ENCODE results near the gene YIPF1. TPM values are rescaled to one million over a fixed set of nuclear protein-coding genes. Genes with fewer than 3 reads are reported as not detected.

The YIPF1 gene
- total RNA-seq, 1 donor from 2014 or later, result 15.2 TPM

DNA sequence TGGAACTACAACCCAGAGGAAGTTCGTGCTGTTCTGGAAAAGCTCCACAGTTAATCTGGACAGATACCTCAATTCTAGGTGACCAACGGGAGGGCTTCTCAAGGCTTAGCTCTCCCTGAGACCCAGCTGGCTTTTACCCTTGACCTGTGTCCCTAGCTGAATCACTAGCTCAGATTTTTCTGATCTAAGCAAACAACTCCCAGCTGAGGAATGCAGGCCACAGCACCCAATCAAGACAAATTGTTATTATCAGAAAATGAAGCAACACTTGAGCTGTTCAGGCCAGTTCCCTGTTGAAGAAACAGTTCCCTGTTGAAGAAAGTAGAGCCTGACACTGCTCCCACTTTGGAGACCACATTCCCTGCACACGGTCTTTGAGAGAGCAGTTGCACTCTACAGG lies 20.3 kb upstream of the YIPF1 start:
- Mint-ChIP-seq H3K4me3 (no peak overlapping the region), H3K4me1 (ENCODE audit: low read depth) (peaks cover under 1% of the 10 kb centered on the region), H3K9me3 (no peaks in the 10 kb centered on the region), H3K27ac (no peak overlapping the region), H3K27me3 (ENCODE audit: insufficient read depth) (no peaks in the 10 kb centered on the region), H3K36me3 (ENCODE audit: low read depth) (peaks cover 5% of the 10 kb centered on the region)
- intact Hi-C loops (cut with micrococcal nuclease), result no loop called here
- DNase-seq (ENCODE audit: low spot score), result no peak

DNA sequence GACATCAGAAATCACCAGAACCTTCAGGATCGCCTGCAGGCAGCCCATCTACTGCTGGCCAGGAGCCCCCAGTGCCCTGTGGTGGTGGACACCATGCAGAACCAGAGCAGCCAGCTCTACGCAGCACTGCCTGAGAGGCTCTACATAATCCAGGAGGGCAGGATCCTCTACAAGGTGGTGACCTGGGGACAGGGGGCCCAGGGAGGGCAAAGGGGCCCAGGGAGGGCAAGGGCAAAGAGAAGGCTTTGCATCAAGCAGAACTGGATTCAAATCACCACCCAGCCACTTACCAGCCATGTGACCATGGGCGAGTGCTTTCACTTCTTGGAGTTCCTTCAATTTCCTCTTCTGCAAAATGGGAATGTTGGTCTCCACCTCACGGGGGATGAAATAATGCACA lies 16.5 kb upstream of the YIPF1 start:
- no peak overlapping the region for H3K4me3 Mint-ChIP-seq
- H3K27me3 Mint-ChIP-seq (ENCODE audit: insufficient read depth), result no peaks in the 10 kb centered on the region
- H3K9me3 Mint-ChIP-seq, result no peaks in the 10 kb centered on the region
- H3K27ac Mint-ChIP-seq, result no peak overlapping the region
- DNase-seq (ENCODE audit: low spot score), result no peak
- H3K4me1 Mint-ChIP-seq (ENCODE audit: low read depth), result peaks cover 5% of the 10 kb centered on the region
- intact Hi-C loops (cut with micrococcal nuclease), result no loop called here
- H3K36me3 Mint-ChIP-seq (ENCODE audit: low read depth), result no peaks in the 10 kb centered on the region

DNA sequence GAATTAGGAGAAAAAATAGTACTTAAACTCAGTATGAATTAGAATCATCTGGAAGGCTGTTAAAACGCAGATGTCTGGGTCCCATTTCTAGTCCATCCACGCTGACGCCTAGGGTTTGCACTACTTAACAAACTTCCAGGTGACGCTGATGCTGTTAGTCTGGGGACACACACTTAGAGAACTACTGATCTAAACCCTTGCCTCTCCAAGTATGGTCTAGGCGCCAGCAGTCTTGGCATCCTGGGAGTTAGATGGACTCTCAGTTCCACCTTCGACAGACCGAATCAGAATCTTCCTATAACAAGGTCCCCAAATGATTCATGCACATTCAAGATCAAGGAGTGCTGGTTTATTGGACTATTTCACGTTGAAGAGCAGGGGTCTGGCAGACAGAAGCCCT lies 15.9 kb upstream of the YIPF1 start:
- Mint-ChIP-seq H3K4me3 (no peak overlapping the region), H3K9me3 (no peaks in the 10 kb centered on the region), H3K27me3 (ENCODE audit: insufficient read depth) (no peaks in the 10 kb centered on the region), H3K27ac (no peak overlapping the region), H3K4me1 (ENCODE audit: low read depth) (peaks cover 11% of the 10 kb centered on the region), H3K36me3 (ENCODE audit: low read depth) (no peaks in the 10 kb centered on the region)
- no peak for DNase-seq (ENCODE audit: low spot score)
- intact Hi-C loops (cut with micrococcal nuclease), result no loop called here

DNA sequence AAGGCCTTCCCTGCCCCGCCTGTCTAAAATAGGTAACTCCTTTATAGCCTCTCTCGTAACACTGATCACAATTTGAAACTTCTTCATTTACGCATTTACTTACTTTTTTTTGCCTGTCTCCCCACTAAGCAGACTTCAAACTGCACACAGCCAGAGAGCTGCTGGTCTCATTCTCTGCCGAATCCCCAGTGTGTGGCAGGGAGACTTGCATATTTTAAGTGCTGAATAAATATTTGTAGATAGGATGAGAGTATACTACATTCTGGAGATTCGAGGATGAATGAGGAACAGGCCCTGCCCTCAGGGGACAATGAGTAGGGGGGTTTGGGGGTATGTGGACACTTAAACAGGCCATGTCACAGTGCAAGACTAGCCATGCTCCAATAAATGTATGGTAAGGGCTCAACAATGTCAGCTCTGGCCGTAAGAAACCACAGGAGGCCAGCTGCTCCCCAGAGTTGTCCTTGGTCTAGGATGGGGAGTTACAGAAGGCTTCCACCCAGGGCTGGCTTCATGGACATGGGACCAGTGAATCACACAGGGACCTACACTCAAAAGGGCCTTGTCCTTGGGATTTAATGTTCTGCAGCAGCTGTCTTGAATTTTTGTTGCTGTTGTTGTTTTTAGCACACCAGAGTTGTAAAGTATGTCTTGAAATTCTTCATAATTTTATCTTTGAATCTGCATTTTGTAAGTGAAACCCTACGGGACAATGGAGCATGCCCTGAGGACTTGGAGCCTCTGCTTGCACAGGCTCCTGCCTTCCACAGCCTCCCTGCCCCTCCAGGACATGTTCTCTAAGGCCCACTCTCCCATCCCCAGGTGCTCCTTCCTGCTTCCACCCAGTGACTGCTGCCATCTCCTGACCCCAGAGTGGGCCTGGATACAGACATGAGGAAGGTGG lies 12.9 kb upstream of the YIPF1 start:
- no peaks in the 10 kb centered on the region for H3K27me3 Mint-ChIP-seq (ENCODE audit: insufficient read depth)
- peaks cover 11% of the 10 kb centered on the region for H3K4me1 Mint-ChIP-seq (ENCODE audit: low read depth)
- no peak for DNase-seq (ENCODE audit: low spot score)
- intact Hi-C loops (cut with micrococcal nuclease), result no loop called here
- no peak overlapping the region for H3K4me3 Mint-ChIP-seq
- H3K27ac Mint-ChIP-seq, result no peak overlapping the region
- no peaks in the 10 kb centered on the region for H3K9me3 Mint-ChIP-seq
- no peaks in the 10 kb centered on the region for H3K36me3 Mint-ChIP-seq (ENCODE audit: low read depth)

DNA sequence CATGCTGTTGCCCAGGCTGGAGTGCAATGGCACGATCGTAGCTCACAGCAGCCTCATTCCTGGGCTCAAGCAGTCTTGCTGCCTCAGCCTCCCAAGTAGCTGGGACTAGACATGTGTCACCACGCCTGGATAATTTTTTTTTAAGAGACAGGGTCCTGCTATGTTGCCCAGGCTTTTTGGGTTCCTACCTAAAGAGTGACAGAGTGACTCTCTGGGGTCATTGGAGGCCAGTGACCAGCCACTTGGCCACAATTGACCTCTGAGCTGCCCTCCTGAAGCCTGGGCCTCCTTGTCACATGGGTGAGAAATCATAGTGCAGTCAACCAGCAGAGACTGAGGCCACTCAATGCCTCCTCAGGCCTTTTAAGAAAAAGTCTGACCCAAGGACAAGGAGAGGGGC lies 10.1 kb upstream of the YIPF1 start:
- intact Hi-C loops (cut with micrococcal nuclease), result no loop called here
- H3K36me3 Mint-ChIP-seq (ENCODE audit: low read depth), result peaks cover 2% of the 10 kb centered on the region
- peaks cover 11% of the 10 kb centered on the region for H3K4me1 Mint-ChIP-seq (ENCODE audit: low read depth)
- H3K9me3 Mint-ChIP-seq, result no peaks in the 10 kb centered on the region
- DNase-seq (ENCODE audit: low spot score), result no peak
- H3K4me3 Mint-ChIP-seq, result no peak overlapping the region
- no peaks in the 10 kb centered on the region for H3K27me3 Mint-ChIP-seq (ENCODE audit: insufficient read depth)
- H3K27ac Mint-ChIP-seq, result no peak overlapping the region

DNA sequence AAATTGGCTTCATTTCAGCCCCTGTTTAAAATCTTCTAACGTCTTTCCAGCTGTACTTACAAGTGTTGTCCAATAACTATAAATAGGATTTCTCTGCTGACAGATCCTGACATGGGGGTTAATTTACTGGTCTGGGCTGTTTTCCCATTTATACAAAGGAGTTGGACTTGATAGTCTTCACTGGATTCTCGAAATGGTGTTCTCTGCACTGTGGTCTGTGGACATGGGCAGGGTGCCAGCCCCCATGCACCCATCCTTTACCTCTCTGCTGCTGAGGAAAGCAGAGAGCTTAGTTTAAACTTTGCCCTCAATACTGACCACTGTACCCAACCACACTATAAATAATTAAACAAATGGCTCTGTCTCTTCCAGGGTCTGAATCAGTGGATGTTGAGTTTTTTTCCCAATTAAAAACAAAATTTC lies 9.6 kb upstream of the YIPF1 start:
- Mint-ChIP-seq H3K9me3 (no peaks in the 10 kb centered on the region), H3K36me3 (ENCODE audit: low read depth) (peaks cover 2% of the 10 kb centered on the region), H3K4me1 (ENCODE audit: low read depth) (peaks cover 11% of the 10 kb centered on the region), H3K4me3 (no peak overlapping the region), H3K27me3 (ENCODE audit: insufficient read depth) (no peaks in the 10 kb centered on the region), H3K27ac (no peak overlapping the region)
- DNase-seq (ENCODE audit: low spot score), result no peak
- intact Hi-C loops (cut with micrococcal nuclease), result no loop called here

DNA sequence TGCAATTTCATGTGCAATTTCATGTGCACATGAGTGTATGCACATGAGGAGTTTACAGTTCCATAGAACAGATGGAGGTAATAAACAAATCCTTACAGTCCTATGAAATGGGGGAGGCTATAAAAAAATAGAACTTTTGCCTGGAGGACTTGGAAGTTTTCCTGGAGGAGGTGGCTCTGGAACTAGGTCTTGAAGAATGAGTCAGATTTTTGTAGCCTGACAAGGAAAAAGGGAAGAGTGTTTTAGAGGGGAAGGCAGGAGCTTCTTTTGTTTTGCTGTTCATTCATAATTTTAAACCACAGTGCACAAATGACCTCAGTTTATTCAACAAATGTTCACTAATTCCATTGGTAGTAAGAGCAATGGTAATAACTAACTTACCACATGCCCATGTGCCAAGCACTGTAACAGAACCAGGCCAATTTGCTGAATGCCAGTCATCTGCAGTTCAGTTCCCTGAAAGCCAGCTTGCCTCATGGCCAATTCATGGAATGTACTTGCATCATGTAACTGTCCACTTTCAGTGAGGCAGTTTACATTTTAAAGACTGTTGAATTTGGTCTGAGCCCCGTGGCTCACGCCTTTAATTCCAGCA lies 7.1 kb upstream of the YIPF1 start:
- no peak for DNase-seq (ENCODE audit: low spot score)
- H3K4me1 Mint-ChIP-seq (ENCODE audit: low read depth), result peaks cover 11% of the 10 kb centered on the region
- H3K36me3 Mint-ChIP-seq (ENCODE audit: low read depth), result peaks cover 2% of the 10 kb centered on the region
- no peak overlapping the region for H3K27ac Mint-ChIP-seq
- intact Hi-C loops (cut with micrococcal nuclease), result no loop called here
- no peaks in the 10 kb centered on the region for H3K27me3 Mint-ChIP-seq (ENCODE audit: insufficient read depth)
- no peak overlapping the region for H3K4me3 Mint-ChIP-seq
- no peaks in the 10 kb centered on the region for H3K9me3 Mint-ChIP-seq

DNA sequence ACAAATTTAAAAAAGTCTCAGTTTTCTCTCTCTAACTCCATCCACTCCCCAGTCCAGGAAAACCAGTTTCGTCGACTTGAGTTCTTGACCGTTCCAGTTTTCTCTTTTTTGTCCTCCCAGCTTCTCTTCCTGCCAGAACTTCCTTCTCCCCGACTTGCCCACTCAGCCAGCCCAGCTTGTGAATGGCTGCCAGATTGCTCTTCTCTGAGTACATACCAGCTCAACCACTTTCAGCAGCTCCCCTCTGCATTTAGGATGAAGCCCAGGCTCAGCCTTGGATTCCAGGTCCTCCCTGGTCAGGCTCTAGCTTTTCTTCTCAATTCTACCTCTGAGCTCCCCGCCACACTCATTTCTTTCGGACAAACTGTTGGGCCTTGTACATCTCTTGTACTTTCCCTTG lies 5.8 kb upstream of the YIPF1 start:
- peaks cover 2% of the 10 kb centered on the region for H3K36me3 Mint-ChIP-seq (ENCODE audit: low read depth)
- H3K4me3 Mint-ChIP-seq, result no peak overlapping the region
- no peak for DNase-seq (ENCODE audit: low spot score)
- no peak overlapping the region for H3K27ac Mint-ChIP-seq
- H3K9me3 Mint-ChIP-seq, result no peaks in the 10 kb centered on the region
- H3K4me1 Mint-ChIP-seq (ENCODE audit: low read depth), result peaks cover 5% of the 10 kb centered on the region
- H3K27me3 Mint-ChIP-seq (ENCODE audit: insufficient read depth), result no peaks in the 10 kb centered on the region
- intact Hi-C loops (cut with micrococcal nuclease), result no loop called here

DNA sequence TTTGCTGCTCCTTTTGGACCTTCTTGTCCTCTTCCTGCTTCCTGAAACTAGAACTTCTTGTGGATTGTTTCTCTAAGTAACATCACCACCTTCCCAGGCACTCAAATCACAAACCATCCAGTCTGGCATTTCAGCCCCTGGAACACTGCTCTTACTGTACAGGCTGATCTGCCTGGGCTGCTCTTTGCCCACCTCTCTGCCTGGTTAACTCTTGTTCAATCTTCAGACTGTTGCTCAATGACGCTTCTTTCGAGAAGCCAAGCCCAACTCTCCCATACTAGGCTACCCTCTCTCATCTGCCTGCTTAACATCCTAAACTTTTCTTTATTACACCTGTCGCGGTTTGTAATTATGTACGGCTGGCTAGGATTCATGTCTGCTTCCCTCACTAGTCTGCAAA lies 5.0 kb upstream of the YIPF1 start:
- no peak overlapping the region for H3K27ac Mint-ChIP-seq
- no peaks in the 10 kb centered on the region for H3K9me3 Mint-ChIP-seq
- no peaks in the 10 kb centered on the region for H3K27me3 Mint-ChIP-seq (ENCODE audit: insufficient read depth)
- intact Hi-C loops (cut with micrococcal nuclease), result no loop called here
- no peak for DNase-seq (ENCODE audit: low spot score)
- H3K36me3 Mint-ChIP-seq (ENCODE audit: low read depth), result peaks cover 2% of the 10 kb centered on the region
- no peak overlapping the region for H3K4me3 Mint-ChIP-seq
- H3K4me1 Mint-ChIP-seq (ENCODE audit: low read depth), result peaks cover 13% of the 10 kb centered on the region

DNA sequence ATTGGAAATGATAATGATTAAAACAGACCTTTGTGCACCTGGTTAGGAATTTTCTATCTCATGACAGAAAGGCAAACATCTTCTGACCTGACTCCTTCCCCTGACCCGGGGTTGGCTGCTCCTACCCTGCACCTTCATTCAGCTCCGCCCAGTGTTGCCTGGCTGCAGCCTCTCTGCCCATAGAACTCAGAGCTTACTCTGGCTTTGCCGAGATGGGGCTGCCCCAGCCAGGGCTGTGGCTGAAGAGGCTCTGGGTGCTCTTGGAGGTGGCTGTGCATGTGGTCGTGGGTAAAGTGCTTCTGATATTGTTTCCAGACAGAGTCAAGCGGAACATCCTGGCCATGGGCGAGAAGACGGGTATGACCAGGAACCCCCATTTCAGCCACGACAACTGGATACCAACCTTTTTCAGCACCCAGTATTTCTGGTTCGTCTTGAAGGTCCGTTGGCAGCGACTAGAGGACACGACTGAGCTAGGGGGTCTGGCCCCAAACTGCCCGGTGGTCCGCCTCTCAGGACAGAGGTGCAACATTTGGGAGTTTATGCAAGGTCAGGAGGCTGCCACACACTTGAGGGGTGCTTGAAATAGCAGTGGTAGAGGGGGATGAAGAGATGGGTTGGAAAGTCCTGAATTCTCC lies 4.5 kb upstream of the YIPF1 start, which contains the start of gene DIO1:
DIO1 (plus strand) TSS at position 189 of the 638 bp plus-strand sequence; CDS start at position 213, 24 bp downstream.
- DNase-seq (ENCODE audit: low spot score), result no peak

DNA sequence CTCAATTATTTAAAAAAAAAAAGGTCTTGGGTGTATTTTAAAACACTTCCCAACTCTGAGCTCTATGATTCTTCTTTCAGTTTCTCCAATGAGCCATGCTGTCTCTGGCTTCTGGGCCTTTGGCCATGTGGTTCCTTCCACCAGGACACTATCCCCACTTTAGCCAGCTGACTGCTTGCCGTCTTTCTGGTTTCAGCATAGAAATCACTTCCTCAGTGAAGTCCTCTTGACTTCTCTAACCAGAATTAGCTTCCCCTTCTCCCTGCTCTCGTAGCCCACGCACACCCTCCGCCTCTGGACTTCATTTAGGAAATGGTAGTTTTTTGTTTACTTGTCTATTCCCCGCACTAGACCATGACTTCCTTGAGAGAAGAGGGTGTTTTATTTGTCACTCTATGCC lies 3.3 kb upstream of the YIPF1 start:
- Mint-ChIP-seq H3K27ac (no peak overlapping the region), H3K4me3 (no peak overlapping the region), H3K27me3 (ENCODE audit: insufficient read depth) (no peaks in the 10 kb centered on the region), H3K9me3 (no peaks in the 10 kb centered on the region), H3K36me3 (ENCODE audit: low read depth) (peaks cover 2% of the 10 kb centered on the region), H3K4me1 (ENCODE audit: low read depth) (peaks cover 26% of the 10 kb centered on the region)
- DNase-seq (ENCODE audit: low spot score), result no peak
- intact Hi-C loops (cut with micrococcal nuclease), result no loop called here

More for the DNA sequence above, 4.5 kb upstream of the YIPF1 start, which contains the start of gene DIO1:
- Mint-ChIP-seq H3K36me3 (ENCODE audit: low read depth) (peaks cover 2% of the 10 kb centered on the region), H3K9me3 (no peaks in the 10 kb centered on the region), H3K27ac (no peak within 1 kb of the TSS), H3K4me1 (ENCODE audit: low read depth) (peaks cover 15% of the 10 kb centered on the region), H3K4me3 (no peak within 1 kb of the TSS), H3K27me3 (ENCODE audit: insufficient read depth) (no peaks in the 10 kb centered on the region)
- intact Hi-C loops (cut with micrococcal nuclease), result no loop called here

DNA sequence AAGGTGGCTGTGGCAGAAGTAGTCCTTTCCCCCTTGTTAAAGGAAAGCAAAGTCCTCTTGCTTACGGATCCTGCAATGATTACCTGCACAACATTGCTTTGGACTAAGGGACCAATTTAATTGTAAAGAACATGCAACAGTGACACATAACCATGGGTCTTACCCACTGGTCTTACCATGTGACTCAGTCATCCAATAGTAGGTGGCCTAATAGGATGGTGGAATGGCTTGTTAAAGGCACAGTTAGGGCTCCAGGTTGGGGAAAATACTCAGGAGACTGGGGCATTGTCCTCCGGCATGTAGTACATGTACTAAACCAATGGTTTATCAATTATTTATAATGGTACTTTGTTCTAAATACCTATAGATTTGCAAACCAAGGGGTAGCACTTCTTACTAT lies 2.1 kb upstream of the YIPF1 start:
- H3K9me3 Mint-ChIP-seq, result no peaks in the 10 kb centered on the region
- peaks cover 6% of the 10 kb centered on the region for H3K36me3 Mint-ChIP-seq (ENCODE audit: low read depth)
- H3K27ac Mint-ChIP-seq, result no peak overlapping the region
- intact Hi-C loops (cut with micrococcal nuclease), result no loop called here
- DNase-seq (ENCODE audit: low spot score), result no peak
- no peak overlapping the region for H3K4me3 Mint-ChIP-seq
- H3K4me1 Mint-ChIP-seq (ENCODE audit: low read depth), result peaks cover 26% of the 10 kb centered on the region
- H3K27me3 Mint-ChIP-seq (ENCODE audit: insufficient read depth), result no peaks in the 10 kb centered on the region

DNA sequence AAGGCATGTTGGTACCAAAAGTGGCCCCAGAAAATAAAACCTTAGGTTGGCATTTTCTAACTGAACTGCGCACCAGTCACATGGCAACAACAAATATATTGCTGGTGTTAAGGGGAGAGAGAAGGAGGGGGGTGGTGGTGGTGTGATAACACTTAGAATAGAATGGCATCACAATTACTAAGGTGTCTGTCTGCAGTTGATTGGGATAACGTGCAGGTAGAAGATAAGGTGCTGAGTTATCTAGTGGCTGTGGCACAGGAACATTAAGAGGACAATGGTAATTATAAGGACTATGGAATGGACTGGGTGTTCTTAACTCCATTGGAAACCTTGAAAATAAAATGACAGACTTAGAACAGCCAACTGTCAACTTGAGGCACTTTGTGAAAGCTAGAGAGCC lies 1.4 kb upstream of the YIPF1 start:
- Mint-ChIP-seq H3K4me1 (ENCODE audit: low read depth) (peaks cover 26% of the 10 kb centered on the region), H3K4me3 (no peak overlapping the region), H3K36me3 (ENCODE audit: low read depth) (peaks cover 6% of the 10 kb centered on the region), H3K9me3 (no peaks in the 10 kb centered on the region), H3K27ac (no peak overlapping the region), H3K27me3 (ENCODE audit: insufficient read depth) (no peaks in the 10 kb centered on the region)
- intact Hi-C loops (cut with micrococcal nuclease), result no loop called here
- no peak for DNase-seq (ENCODE audit: low spot score)

Measured in activated T-helper 1 cell treated with anti-CD3 and anti-CD28 coated beads, Interleukin-12 subunit alpha, Interleukin-12 subunit beta, Interleukin-2, Interleukin-4 antibody, amounts not matched to agents 30 ng/mL and 10 ng/mL and 1 ng/mL, durations not matched to agents 14 hours and 24 hours and 36 hours (primary cell).